ENCODE data around the gene SIT1.
"Not testable (repeated sequence)": the region's sequence is repeated elsewhere in the genome, so short reads cannot be mapped to it uniquely, and the experiment has no call there.

The SIT1 gene

GRCh38 chr9:35635730-35636129, 15.0 kb downstream of the SIT1 start:
- DNase-seq, result no peak

DNA sequence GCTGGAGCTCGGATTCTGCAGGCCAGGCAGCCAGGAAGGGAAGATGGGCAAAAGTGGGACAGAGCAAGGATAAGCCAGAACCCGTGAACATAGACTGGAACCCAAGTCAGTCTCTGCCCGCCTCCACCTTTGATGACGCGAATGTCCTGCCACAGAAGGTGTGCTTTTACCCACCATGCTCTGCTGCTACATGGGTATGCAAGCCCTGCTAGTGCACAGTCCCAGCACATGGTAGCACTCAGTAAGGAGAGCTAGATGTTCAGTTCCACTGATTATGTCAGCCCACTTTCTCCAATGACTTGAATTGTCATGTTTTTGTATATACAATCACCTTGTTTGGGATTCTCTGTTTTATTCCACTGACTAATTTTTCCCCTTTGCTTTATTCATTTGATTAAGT, 21.1 kb downstream of the SIT1 start:
- no peak for DNase-seq

DNA sequence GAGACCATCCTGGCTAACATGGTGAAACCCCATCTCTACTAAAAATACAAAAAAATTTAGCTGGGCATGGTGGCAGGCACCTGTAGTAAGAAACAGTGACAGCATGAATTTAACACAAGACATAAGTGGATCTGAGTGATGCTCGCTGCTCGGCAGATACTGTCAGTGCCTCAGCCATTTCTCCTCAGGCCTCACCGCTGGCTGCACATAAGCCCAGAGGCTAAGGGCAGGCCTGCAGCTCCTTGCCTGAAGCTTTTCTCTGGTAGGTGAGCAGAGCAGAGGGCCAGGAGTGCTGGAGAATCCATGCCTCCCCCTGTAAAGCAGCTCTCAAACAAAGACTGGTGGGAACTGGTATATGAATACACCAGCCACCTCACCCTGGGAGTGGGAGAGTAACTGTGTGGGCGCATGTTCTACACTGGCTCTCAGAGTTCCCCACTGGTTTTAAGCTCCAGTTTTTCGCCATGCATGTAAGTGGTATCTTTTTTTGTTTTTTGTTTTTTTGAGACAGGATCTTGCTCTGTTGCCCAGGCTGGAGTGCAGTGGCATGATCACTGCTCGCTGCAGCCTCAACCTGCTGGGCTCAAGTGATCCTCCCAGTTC, 22.2 kb downstream of the SIT1 start:
- no peak for DNase-seq

DNA sequence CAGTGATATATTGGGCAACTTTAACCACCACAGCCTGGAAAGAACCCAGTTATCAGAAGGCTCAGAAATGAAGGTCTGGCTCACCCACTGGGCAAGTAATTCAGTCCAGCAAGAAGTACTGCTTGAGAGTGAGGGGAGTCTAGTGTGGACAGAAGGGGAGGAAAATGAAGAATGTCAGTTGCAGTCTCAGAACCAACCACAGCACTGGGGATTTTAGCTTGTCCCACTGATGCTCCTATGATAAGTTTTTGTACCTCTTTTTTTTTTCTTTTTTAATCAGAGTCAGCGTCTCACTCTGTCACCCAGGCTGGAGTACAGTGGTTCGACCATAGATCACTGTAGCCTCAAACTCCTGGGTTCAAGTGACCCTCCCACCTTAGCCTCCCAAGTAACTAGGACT, 23.2 kb downstream of the SIT1 start:
- DNase-seq, result no peak

DNA sequence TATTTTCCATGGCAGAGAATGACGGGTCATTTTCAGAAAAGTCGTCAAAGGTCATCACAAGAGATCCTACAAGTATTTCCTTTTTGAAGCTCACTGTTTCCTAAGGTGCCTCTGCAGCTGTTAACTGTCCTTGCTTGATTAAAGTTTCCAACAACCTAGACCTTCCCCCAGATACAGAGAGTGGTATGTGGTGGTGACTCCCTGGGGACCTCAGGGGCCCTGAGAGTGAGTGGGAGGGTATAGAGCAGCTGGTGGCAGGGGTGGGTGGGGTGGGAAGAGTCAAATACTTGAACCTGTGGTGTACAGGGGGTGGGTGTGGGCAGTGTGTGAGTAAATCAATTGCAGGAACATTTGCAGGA, 31.0 kb downstream of the SIT1 start:
- no peak for DNase-seq

- peak; percentile 46 for DNase-seq
Observed at GRCh38 chr9:35618854-35619799, 31.6 kb downstream of the SIT1 start.

GRCh38 chr9:35618325-35618727, 32.4 kb downstream of the SIT1 start, which contains the start of gene CD72:
Gene CD72 (minus strand): TSS chr9:35618413. CDS start chr9:35618303, 110 bp downstream.
- DNase-seq, result no peak

- DNase-seq, result no peak
Observed at GRCh38 chr9:35617548-35617947, 33.2 kb downstream of the SIT1 start.

GRCh38 chr9:35616681-35617459, 33.9 kb downstream of the SIT1 start:
- peak; percentile 72 for DNase-seq

- DNase-seq, result no peak
Observed at GRCh38 chr9:35615981-35616680, 34.6 kb downstream of the SIT1 start.

GRCh38 chr9:35612843-35613242, 37.9 kb downstream of the SIT1 start:
- DNase-seq, result no peak

GRCh38 chr9:35612066-35612465, 38.7 kb downstream of the SIT1 start:
- DNase-seq, result not testable (repeated sequence)

- no peak for DNase-seq
Observed at GRCh38 chr9:35611230-35611797, 39.4 kb downstream of the SIT1 start.

DNA sequence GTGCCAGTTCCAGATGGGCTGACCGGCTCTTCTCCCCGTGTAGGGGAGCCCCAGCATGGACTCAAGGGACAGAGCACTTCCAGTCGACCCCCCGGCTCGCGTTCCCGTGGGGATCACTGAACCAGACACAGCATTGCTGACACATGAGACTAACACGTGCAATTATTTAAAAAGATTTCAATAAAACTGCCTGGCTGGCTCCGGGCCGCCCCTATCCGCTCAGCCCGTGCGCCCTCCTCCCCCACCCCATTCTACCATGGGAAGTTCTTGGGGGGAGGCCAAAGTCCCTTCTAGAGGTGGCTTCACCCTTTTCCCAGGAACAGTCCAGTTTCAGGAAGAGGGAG, 40.9 kb downstream of the SIT1 start:
- no peak for DNase-seq

DNA sequence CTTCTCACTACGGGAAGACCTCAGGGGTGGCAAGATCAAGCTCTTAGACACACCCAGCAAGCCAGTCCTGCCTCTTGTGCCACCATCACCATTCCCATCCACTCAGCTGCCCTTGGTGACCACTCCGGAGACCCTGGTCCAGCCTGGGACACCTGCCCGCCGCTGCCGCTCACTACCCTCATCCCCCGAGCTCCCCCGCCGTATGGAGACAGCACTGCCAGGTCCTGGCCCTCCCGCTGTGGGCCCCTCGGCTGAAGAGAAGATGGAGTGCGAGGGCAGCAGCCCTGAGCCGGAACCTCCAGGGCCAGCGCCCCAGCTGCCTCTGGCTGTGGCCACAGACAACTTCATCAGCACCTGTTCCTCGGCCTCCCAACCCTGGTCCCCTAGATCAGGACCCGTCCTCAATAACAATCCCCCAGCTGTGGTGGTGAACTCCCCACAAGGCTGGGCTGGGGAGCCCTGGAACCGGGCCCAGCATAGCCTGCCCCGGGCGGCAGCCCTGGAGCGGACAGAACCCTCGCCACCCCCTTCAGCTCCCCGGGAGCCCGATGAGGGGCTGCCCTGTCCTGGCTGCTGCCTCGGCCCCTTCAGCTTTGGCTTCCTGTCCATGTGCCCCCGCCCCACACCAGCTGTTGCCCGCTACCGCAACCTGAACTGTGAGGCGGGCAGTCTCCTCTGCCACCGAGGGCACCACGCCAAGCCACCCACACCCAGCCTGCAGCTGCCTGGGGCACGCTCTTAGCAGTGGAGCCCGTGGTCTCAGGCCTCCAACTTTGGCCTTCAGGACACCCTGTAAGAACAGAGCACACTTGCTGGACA, 41.5 kb downstream of the SIT1 start:
- DNase-seq, result no peak

DNA sequence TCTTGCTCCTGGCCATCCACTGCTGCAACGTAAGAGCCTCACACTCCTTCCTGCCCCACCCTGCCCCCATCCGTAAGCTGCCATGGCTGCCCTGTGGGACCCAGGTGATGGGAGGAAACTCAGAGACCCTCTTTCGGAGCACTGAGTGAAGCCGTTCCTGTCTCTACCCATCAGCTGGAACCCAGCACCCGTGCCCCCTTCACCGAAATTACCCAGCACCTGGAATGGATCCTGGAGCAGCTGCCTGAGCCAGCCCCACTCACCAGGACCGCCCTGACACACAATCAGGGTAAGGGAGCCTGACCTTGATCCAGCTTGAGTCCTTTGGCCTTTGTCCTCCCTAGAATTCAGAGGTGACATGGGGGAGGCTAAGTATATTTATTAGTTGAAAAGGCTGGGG, 42.5 kb downstream of the SIT1 start:
- no peak for DNase-seq

DNA sequence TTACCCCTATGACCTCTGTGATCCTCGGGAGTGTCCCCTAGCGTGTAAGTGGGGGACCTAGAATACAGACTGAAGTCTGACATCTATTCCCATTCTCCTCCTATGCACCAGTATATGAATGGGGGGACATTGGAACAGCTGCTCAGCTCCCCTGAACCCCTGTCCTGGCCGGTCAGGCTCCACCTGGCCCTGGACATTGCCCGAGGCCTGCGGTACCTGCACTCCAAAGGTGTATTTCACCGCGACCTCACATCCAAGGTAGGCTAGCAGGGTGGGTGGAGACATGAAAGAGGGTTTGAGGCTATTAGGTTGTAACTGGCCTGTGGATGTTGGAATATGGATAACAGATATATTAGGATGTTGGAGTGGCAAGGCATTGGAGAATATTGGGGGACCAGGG, 44.0 kb downstream of the SIT1 start:
- DNase-seq, result no peak

- no peak for DNase-seq
Observed at GRCh38 chr9:35606138-35606504, 44.6 kb downstream of the SIT1 start.

- peak; percentile 47 for DNase-seq
Observed at GRCh38 chr9:35605351-35606137, 45.2 kb downstream of the SIT1 start.

GRCh38 chr9:35604578-35605350, 46.0 kb downstream of the SIT1 start, which contains the start of gene TESK1:
Gene TESK1 (plus strand): TSS chr9:35605262. CDS start chr9:35605620, 358 bp downstream.
- DNase-seq, result peak; percentile 89

Measured in activated CD4-positive, CD25-positive, alpha-beta regulatory T cell treated with anti-CD3 and anti-CD28 coated beads, Interleukin-2, amount 50 U/mL, for 72 hours (primary cell).